ENCODE data around the gene POLD1.

DNA sequence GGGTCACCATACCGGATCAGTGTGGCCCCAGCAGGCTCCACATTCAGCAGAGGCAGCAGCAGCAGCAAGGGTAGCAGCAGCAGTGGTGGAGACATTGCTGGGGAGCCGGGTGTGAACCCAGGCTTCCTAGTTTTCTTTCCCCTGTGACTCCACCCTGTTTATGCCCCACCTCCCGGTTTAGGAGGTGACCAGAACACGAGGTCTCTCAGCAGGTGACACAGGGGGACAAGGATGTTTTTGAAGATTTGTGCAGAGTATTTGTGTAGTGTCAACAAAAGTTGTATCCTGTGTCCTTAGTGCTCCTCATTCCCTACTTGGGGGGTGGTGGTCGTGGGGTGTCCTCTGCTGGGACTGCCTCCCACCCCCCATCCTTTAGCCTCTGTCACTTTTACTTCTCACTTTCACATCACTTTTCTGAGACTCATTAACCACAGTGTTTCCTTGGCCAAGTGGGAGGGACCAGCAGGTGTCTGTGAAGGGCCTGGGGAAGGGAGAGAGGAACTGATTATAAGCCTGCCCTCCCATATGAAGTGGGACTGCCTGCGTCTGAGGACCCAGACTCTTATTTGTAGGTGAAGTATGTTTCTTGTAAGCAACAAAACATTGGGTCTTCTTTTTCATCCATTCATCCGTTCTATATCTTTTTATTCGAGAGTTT is 39.4 kb upstream of the POLD1 start:
- TF ChIP-seq, protein P1, sequence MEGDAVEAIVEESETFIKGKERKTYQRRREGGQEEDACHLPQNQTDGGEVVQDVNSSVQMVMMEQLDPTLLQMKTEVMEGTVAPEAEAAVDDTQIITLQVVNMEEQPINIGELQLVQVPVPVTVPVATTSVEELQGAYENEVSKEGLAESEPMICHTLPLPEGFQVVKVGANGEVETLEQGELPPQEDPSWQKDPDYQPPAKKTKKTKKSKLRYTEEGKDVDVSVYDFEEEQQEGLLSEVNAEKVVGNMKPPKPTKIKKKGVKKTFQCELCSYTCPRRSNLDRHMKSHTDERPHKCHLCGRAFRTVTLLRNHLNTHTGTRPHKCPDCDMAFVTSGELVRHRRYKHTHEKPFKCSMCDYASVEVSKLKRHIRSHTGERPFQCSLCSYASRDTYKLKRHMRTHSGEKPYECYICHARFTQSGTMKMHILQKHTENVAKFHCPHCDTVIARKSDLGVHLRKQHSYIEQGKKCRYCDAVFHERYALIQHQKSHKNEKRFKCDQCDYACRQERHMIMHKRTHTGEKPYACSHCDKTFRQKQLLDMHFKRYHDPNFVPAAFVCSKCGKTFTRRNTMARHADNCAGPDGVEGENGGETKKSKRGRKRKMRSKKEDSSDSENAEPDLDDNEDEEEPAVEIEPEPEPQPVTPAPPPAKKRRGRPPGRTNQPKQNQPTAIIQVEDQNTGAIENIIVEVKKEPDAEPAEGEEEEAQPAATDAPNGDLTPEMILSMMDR (IDR thresholded peaks at IDR 0.05; ENCODE audit: extremely low read depth in 1 of 2, insufficient read depth in 1 of 2, low read depth in 1 of 2, low read length in 2 of 2), result no peak
- TF ChIP-seq JUN (IDR thresholded peaks at IDR 0.05; ENCODE audit: borderline replicate concordance, insufficient read depth, insufficient read length, low read depth) (no peak), EZH2 (IDR thresholded peaks at IDR 0.05; ENCODE audit: borderline replicate concordance, low read depth, low read length, severe bottlenecking) (no peak), POLR2AphosphoS5 (IDR thresholded peaks at IDR 0.05; ENCODE audit: insufficient read depth, low read depth, low read length) (no peak), POLR2A (IDR thresholded peaks at IDR 0.05; ENCODE audit: low read depth, low read length) (no peak), FOS (IDR thresholded peaks at IDR 0.05; ENCODE audit: borderline replicate concordance, insufficient read depth, low read length) (no peak)
